OCI-LY7 (cell line): ENCODE results near the gene METTL24. TPM values are rescaled to one million over a fixed set of nuclear protein-coding genes. Genes with fewer than 3 reads are reported as not detected.
A peak's percentile ranks its signal among the peaks of the same experiment; 100 is the strongest.

Experiments
- BruUV-seq: library from RNA; stranded (reverse); fragments of 400-500 nt; replicated peaks from 2 replicates; lab custom pipeline; 2021; lab: Mats Ljungman, UMichigan
- CTCF ChIA-PET: fragments of 300-600 bp; sonication (Branson Sonifier 250); formaldehyde crosslinking; loops from one replicate; lab custom pipeline; 2022; ENCODE audit warnings: antibody characterized with exemption; ENCODE audit not compliant: unreplicated experiment; lab: Charles Lee
- POLR2A ChIA-PET: fragments of 300-600 bp; sonication (Branson Sonifier 250); formaldehyde crosslinking; loops from one replicate; lab custom pipeline; 2022; ENCODE audit warnings: antibody characterized with exemption; lab: Charles Lee
- DNase-seq: peaks from one replicate; pipeline ENCODE4 v3.0.0-alpha.2; 2015; ENCODE audit warnings: low spot score
- H2AFZ ChIP-seq: fragments of 200-600 bp; sonication (generic), shearing (Covaris generic); 2 replicates; pipeline ENCODE4 v1.6.1; 2014; ENCODE audit warnings: mild to moderate bottlenecking, antibody characterized with exemption, low read length, moderate library complexity
- H3K27ac ChIP-seq: fragments of 200-600 bp; sonication (generic); 2 replicates; pipeline ENCODE4 v1.5.1; 2014; ENCODE audit warnings: mixed run types, low read depth, mild to moderate bottlenecking, moderate library complexity, low read length, inconsistent platforms; ENCODE audit not compliant: poor library complexity, severe bottlenecking
- H3K36me3 ChIP-seq: fragments of 200-600 bp; sonication (generic); 2 replicates; pipeline ENCODE4 v1.6.1; 2014; ENCODE audit warnings: mild to moderate bottlenecking, antibody characterized with exemption, low read length, moderate library complexity, mixed read lengths; ENCODE audit not compliant: insufficient read depth
- H3K4me1 ChIP-seq: fragments of 200-600 bp; sonication (generic); 2 replicates; pipeline ENCODE4 v1.5.1; 2014; ENCODE audit warnings: mild to moderate bottlenecking, low read length; ENCODE audit not compliant: insufficient read depth, poor library complexity, severe bottlenecking
- H3K4me2 ChIP-seq: fragments of 200-600 bp; sonication (generic); 2 replicates; pipeline ENCODE4 v1.6.1; 2014; ENCODE audit warnings: mild to moderate bottlenecking, low read length
- H3K4me3 ChIP-seq: fragments of 200-600 bp; sonication (generic); 2 replicates; pipeline ENCODE4 v1.5.1; 2014; ENCODE audit warnings: mild to moderate bottlenecking, low read depth, low read length; ENCODE audit not compliant: poor library complexity, severe bottlenecking
- H3K79me2 ChIP-seq: fragments of 200-600 bp; sonication (generic); 2 replicates; pipeline ENCODE4 v1.6.1; 2016; ENCODE audit warnings: low read depth, mild to moderate bottlenecking, low read length, moderate library complexity, mixed read lengths; ENCODE audit not compliant: insufficient read depth
- H3K9me2 ChIP-seq: fragments of 200-600 bp; sonication (generic); 2 replicates; pipeline ENCODE4 v1.6.1; 2016; ENCODE audit warnings: mild to moderate bottlenecking, low read length, mixed read lengths; ENCODE audit not compliant: insufficient read depth
- H3K9me3 ChIP-seq: fragments of 200-600 bp; sonication (generic); 2 replicates; pipeline ENCODE4 v1.6.1; 2014; ENCODE audit warnings: mild to moderate bottlenecking, mixed run types, low read length, mixed read lengths
- H4K20me1 ChIP-seq: fragments of 200-600 bp; sonication (generic); 2 replicates; pipeline ENCODE4 v1.6.1; 2014; ENCODE audit warnings: mild to moderate bottlenecking, antibody characterized with exemption, low read length, moderate library complexity, mixed read lengths; ENCODE audit not compliant: insufficient read depth
- CTCF ChIP-seq: fragments of 200-600 bp; sonication (generic); conservative IDR thresholded peaks from 2 replicates; pipeline ENCODE4 v1.5.1; 2014; ENCODE audit warnings: mild to moderate bottlenecking, antibody characterized with exemption, low read length, moderate library complexity, mixed read lengths
- EZH2phosphoT487 ChIP-seq: fragments of 200-600 bp; sonication (generic); IDR thresholded peaks from 2 replicates; pipeline ENCODE4 v1.6.1; 2018; ENCODE audit warnings: low read depth, borderline replicate concordance, mild to moderate bottlenecking, mixed run types, antibody characterized with exemption, low read length, moderate library complexity, mixed read lengths
- intact Hi-C: fragments of 100-400 bp; cut with micrococcal nuclease; formaldehyde crosslinking; loops from one replicate; pipeline ENCODE4 v1.10.0; 2022; ENCODE audit not compliant: unreplicated experiment
- total RNA-seq, 2 experiments: library from RNA; depleted of rRNA in 1 of 2; stranded (reverse); fragments of >200 nt in 1 of 2; shearing (Covaris generic) in 1 of 2; gene quantifications; 2 replicates each; pipeline ENCODE4 v1.2.3, GENCODE V29; 2014 to 2022

The METTL24 gene
- total RNA-seq, 2 experiments from 2014 or later, result not detected

DNA sequence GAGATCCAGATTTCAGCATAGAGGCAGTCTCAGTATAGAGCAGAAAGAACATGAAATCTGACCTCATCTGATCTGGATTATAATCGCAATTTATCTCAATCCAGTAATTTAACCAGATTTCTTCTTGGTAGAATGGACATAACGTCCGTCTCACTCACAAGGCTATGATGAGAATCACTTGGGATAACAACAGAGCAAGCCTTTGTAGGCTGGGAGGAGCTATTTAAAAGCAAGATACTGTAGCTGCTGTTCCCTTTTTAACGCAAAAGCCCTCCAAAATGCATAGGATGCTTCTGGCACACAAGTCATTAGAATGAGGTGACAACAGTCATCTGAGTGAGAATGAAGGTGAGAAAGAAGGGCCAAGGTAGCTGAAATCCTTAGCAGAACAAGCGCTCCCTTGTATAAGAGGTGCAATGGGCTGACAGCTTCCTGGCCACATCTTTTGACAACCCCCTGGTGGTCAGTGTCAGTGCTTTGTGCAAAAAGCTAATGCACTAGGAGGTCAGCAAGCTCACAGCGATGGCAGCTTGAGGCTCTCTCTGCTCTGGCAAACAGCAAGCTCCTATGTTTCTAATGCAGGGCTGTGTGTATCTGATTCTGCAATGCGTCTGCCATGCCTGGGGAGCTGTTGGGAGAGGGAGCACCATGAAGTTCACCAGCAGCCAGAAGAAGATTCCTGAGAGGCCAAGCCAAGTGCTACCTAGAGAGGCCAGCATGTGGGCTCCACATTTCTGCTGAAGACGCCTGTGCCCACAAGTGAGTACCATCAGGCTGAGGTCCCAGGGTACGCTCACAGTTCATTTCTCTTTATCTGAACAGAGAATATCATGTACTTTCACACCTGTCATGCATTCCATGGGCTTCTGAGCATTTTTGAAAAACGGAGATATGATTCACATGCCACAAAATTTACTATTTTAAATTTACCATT, 16.2 kb downstream of the METTL24 start:
- H3K4me2 ChIP-seq, result no peak overlapping the region
- H3K4me3 ChIP-seq, result no peak overlapping the region
- H2AFZ ChIP-seq, result no peak overlapping the region
- CTCF ChIA-PET, result no interaction called here
- H3K4me1 ChIP-seq, result no peaks in the 10 kb centered on the region
- no peaks in the 10 kb centered on the region for H3K9me2 ChIP-seq
- no peaks in the 10 kb centered on the region for H4K20me1 ChIP-seq
- no peak overlapping the region for H3K27ac ChIP-seq
- TF ChIP-seq EZH2phosphoT487, result no peak
- TF ChIP-seq CTCF, result peak; percentile 37; the same call in 1 of the 2 replicates
- intact Hi-C loops, result no loop called here
- no peaks in the 10 kb centered on the region for H3K36me3 ChIP-seq
- DNase-seq, result peak; percentile 16
- H3K9me3 ChIP-seq, result no peaks in the 10 kb centered on the region
- BruUV-seq, result no TSS peak
- H3K79me2 ChIP-seq, result no peaks in the 10 kb centered on the region
- POLR2A ChIA-PET, result interaction anchor here (0.6 to 0.9 kb wide), 2 partner anchors 15 to 569 kb away, joined by 3 read pairs; no protein-coding TSS in a partner anchor

GRCh38 chr6:110341067-110341466, 17.1 kb downstream of the METTL24 start:
- no peak for DNase-seq

More at GRCh38 chr6:110341067-110341466, 17.1 kb downstream of the METTL24 start:
- Histone ChIP-seq H2AFZ (no peak overlapping the region), H3K4me1 (no peaks in the 10 kb centered on the region), H3K9me3 (no peaks in the 10 kb centered on the region), H4K20me1 (no peaks in the 10 kb centered on the region), H3K36me3 (no peaks in the 10 kb centered on the region), H3K4me3 (no peak overlapping the region), H3K79me2 (no peaks in the 10 kb centered on the region), H3K4me2 (no peak overlapping the region), H3K27ac (no peak overlapping the region), H3K9me2 (no peaks in the 10 kb centered on the region)
- CTCF ChIA-PET, result no interaction called here
- TF ChIP-seq CTCF (no peak), EZH2phosphoT487 (no peak)
- BruUV-seq, result no TSS peak
- POLR2A ChIA-PET, result interaction anchor here (0.5 kb wide), 1 partner anchor 155 kb away, joined by 3 read pairs; no protein-coding TSS in a partner anchor
- intact Hi-C loops, result no loop called here
